GM18511 (cell line): ENCODE measurements around the gene PLXND1.
"Not testable (repeated sequence)": the region's sequence is repeated elsewhere in the genome, so short reads cannot be mapped to it uniquely, and the experiment has no call there.

Experiments
- ATAC-seq: cut with Tn5 transposase; IDR thresholded peaks from one replicate; pipeline ENCODE4 v1.9.1; 2021; ENCODE audit warnings: mild to moderate bottlenecking, moderate library complexity; ENCODE audit not compliant: unreplicated experiment

The PLXND1 gene

GRCh38 chr3:129615751-129616281 is 9.3 kb upstream of the PLXND1 start:
- ATAC-seq, result no peak

GRCh38 chr3:129614927-129615363 is 8.5 kb upstream of the PLXND1 start:
- no peak for ATAC-seq

GRCh38 chr3:129614435-129614834 is 8.0 kb upstream of the PLXND1 start:
- ATAC-seq, result no peak

- ATAC-seq, result no peak
These were observed 6.9 kb upstream of the PLXND1 start for GRCh38 chr3:129613367-129613740.

GRCh38 chr3:129612534-129613366 is 6.3 kb upstream of the PLXND1 start:
- ATAC-seq, result no peak

- ATAC-seq, result no peak
These were observed 5.5 kb upstream of the PLXND1 start for GRCh38 chr3:129611812-129612533.

GRCh38 chr3:129611446-129611800 is 4.9 kb upstream of the PLXND1 start:
- ATAC-seq, result no peak

GRCh38 chr3:129610794-129611445 is 4.4 kb upstream of the PLXND1 start:
- not testable (repeated sequence) for ATAC-seq

- no peak for ATAC-seq
These were observed 3.8 kb upstream of the PLXND1 start for GRCh38 chr3:129610276-129610675.

- ATAC-seq, result no peak
These were observed 3.2 kb upstream of the PLXND1 start for GRCh38 chr3:129609591-129610182.

GRCh38 chr3:129608936-129609590 is 2.6 kb upstream of the PLXND1 start:
- ATAC-seq, result no peak

GRCh38 chr3:129608087-129608935 is 1.8 kb upstream of the PLXND1 start:
- ATAC-seq, result no peak

GRCh38 chr3:129607391-129608068 is 1.1 kb upstream of the PLXND1 start:
- ATAC-seq, result no peak

GRCh38 chr3:129605922-129606635 is 397 bp downstream of the PLXND1 start:
- ATAC-seq, result no peak

- ATAC-seq, result no peak
These were observed 1.1 kb downstream of the PLXND1 start for GRCh38 chr3:129605203-129605921.

GRCh38 chr3:129604767-129605166 is 1.7 kb downstream of the PLXND1 start:
- no peak for ATAC-seq

GRCh38 chr3:129603991-129604749 is 2.3 kb downstream of the PLXND1 start:
- no peak for ATAC-seq
